Osteoblast (primary cell): ENCODE measurements around the gene MRPL50. TPM values are rescaled to one million over a fixed set of nuclear protein-coding genes. Genes with fewer than 3 reads are reported as not detected.

Experiments used
- DNase-seq: peaks from one replicate; pipeline ENCODE4 v3.0.0; 2011; ENCODE audit warnings: low spot score, mixed read lengths; ENCODE audit not compliant: insufficient read length; ENCODE audit errors: missing footprints
- H2AFZ ChIP-seq: 2 replicates; pipeline ENCODE4 v1.6.0; 2011; ENCODE audit warnings: mild to moderate bottlenecking, low read length
- H3K27ac ChIP-seq: 2 replicates; pipeline ENCODE4 v1.5.1; 2011; ENCODE audit warnings: mild to moderate bottlenecking, low read depth, low read length, moderate library complexity
- H3K27me3 ChIP-seq: 2 replicates; pipeline ENCODE4 v1.6.0; 2012; ENCODE audit warnings: mild to moderate bottlenecking, control low read depth, inconsistent platforms, low read length, moderate library complexity; ENCODE audit not compliant: insufficient read depth
- H3K36me3 ChIP-seq: 2 replicates; pipeline ENCODE4 v1.5.1; 2011; ENCODE audit warnings: mild to moderate bottlenecking, low read length, control low read depth, moderate library complexity; ENCODE audit not compliant: insufficient read depth
- H3K4me1 ChIP-seq: 2 replicates; pipeline ENCODE4 v1.5.1; 2011; ENCODE audit warnings: mild to moderate bottlenecking, low read length, control low read depth, moderate library complexity; ENCODE audit not compliant: insufficient read depth
- H3K4me2 ChIP-seq: 2 replicates; pipeline ENCODE4 v1.6.0; 2011; ENCODE audit warnings: mild to moderate bottlenecking, low read length; ENCODE audit not compliant: insufficient read depth
- H3K4me3 ChIP-seq: fragments of 200-600 bp; sonication (generic); 3 replicates; pipeline ENCODE4 v1.5.1; 2012; ENCODE audit warnings: mild to moderate bottlenecking, low read length, inconsistent platforms; ENCODE audit not compliant: insufficient read depth
- H3K79me2 ChIP-seq: 2 replicates; pipeline ENCODE4 v1.6.0; 2012; ENCODE audit warnings: mild to moderate bottlenecking, low read length, control low read depth, inconsistent platforms; ENCODE audit not compliant: insufficient read depth
- H3K9me3 ChIP-seq: 2 replicates; pipeline ENCODE4 v1.5.1; 2011; ENCODE audit warnings: low read depth, low read length, control low read depth
- H4K20me1 ChIP-seq: 2 replicates; pipeline ENCODE4 v1.6.0; 2012; ENCODE audit warnings: mild to moderate bottlenecking, low read length, control low read depth; ENCODE audit not compliant: insufficient read depth
- total RNA-seq: library from RNA; depleted of rRNA; stranded (reverse); fragments of >200 nt; gene quantifications from 2 replicates; pipeline ENCODE4 v1.2.3, GENCODE V29; 2012
- TF ChIP-seq, protein P1 (sequence below): IDR thresholded peaks from 2 replicates; pipeline ENCODE4 v1.5.1; 2011; ENCODE audit warnings: mild to moderate bottlenecking, low read depth, low read length, moderate library complexity; ENCODE audit errors: extremely low read depth

Gene MRPL50
- total RNA-seq, 1 donor = 12.3 TPM

DNA sequence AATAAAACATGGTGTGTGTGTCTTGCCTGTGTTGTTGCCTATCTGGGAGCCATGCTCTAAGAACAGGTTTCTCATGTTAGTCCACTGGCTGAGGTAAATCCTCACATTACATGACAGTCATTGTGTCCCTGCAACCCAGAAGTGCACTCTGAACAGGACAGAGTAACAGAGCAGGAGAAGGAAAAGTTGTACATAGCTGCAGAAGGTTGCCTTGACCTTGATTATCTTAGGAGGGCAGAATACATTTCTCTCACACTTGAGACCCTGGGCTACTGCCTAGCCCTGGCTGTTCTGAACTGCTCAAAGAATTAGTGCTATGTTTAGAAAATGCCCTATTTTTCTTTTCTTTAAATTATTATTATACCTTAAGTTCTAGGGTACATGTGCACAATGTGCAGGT lies 17.2 kb upstream of the MRPL50 start:
- no peak for DNase-seq

DNA sequence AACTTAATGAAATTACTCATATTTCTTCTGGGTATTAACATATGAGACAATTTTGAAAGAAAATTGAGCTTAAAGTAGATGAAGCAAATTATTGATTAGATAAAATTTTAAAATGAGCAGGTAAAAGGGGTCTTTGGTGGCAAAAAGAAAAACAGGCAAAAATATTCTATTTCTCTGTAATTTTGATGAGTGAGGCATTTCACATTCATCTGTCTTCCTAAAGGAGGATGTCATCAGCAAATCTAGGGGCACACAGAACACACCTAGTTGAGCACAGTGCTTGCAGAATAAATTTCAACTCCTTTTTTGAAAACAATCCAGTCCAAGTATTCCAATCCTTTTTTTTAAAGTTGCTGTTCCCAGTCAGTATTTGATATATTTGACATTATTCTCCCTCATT lies 16.4 kb upstream of the MRPL50 start:
- H3K79me2 ChIP-seq = no peaks in the 10 kb centered on the region
- no peaks in the 10 kb centered on the region for H3K27me3 ChIP-seq
- no peak overlapping the region for H3K27ac ChIP-seq
- H3K4me2 ChIP-seq = no peak overlapping the region
- H3K9me3 ChIP-seq = peaks cover 10% of the 10 kb centered on the region
- H3K36me3 ChIP-seq = no peaks in the 10 kb centered on the region
- no peaks in the 10 kb centered on the region for H4K20me1 ChIP-seq
- no peak overlapping the region for H2AFZ ChIP-seq
- H3K4me1 ChIP-seq = peaks cover 5% of the 10 kb centered on the region
- H3K4me3 ChIP-seq = no peak overlapping the region
- TF ChIP-seq, protein P1, sequence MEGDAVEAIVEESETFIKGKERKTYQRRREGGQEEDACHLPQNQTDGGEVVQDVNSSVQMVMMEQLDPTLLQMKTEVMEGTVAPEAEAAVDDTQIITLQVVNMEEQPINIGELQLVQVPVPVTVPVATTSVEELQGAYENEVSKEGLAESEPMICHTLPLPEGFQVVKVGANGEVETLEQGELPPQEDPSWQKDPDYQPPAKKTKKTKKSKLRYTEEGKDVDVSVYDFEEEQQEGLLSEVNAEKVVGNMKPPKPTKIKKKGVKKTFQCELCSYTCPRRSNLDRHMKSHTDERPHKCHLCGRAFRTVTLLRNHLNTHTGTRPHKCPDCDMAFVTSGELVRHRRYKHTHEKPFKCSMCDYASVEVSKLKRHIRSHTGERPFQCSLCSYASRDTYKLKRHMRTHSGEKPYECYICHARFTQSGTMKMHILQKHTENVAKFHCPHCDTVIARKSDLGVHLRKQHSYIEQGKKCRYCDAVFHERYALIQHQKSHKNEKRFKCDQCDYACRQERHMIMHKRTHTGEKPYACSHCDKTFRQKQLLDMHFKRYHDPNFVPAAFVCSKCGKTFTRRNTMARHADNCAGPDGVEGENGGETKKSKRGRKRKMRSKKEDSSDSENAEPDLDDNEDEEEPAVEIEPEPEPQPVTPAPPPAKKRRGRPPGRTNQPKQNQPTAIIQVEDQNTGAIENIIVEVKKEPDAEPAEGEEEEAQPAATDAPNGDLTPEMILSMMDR = no peak
- no peak for DNase-seq

More for the DNA sequence above, 17.2 kb upstream of the MRPL50 start:
- no peak overlapping the region for H3K4me3 ChIP-seq
- no peak overlapping the region for H3K27ac ChIP-seq
- no peak overlapping the region for H2AFZ ChIP-seq
- H3K9me3 ChIP-seq = peaks cover 5% of the 10 kb centered on the region
- no peaks in the 10 kb centered on the region for H3K27me3 ChIP-seq
- H3K4me2 ChIP-seq = no peak overlapping the region
- H3K36me3 ChIP-seq = no peaks in the 10 kb centered on the region
- H3K4me1 ChIP-seq = peaks cover 5% of the 10 kb centered on the region
- no peaks in the 10 kb centered on the region for H4K20me1 ChIP-seq
- H3K79me2 ChIP-seq = no peaks in the 10 kb centered on the region
- TF ChIP-seq, protein P1 = no peak

DNA sequence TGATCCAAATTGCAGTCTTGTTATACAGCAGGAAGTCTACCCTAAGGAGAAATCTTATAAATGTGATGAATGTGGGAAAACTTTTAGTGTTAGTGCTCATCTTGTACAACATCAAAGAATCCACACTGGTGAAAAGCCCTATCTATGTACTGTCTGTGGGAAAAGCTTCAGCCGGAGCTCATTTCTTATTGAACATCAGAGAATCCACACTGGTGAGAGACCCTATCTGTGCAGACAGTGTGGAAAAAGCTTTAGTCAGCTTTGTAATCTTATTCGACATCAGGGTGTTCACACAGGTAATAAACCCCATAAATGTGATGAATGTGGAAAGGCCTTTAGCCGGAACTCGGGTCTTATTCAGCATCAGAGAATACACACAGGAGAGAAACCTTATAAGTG lies 10.7 kb upstream of the MRPL50 start:
- TF ChIP-seq, protein P1 = no peak
- H3K79me2 ChIP-seq = no peaks in the 10 kb centered on the region
- H3K4me2 ChIP-seq = no peak overlapping the region
- no peak overlapping the region for H3K4me3 ChIP-seq
- H2AFZ ChIP-seq = no peak overlapping the region
- no peaks in the 10 kb centered on the region for H4K20me1 ChIP-seq
- peaks cover 52% of the 10 kb centered on the region for H3K36me3 ChIP-seq
- H3K9me3 ChIP-seq = peaks cover 44% of the 10 kb centered on the region
- no peak overlapping the region for H3K27ac ChIP-seq
- H3K27me3 ChIP-seq = no peaks in the 10 kb centered on the region
- H3K4me1 ChIP-seq = no peaks in the 10 kb centered on the region
- DNase-seq = no peak

DNA sequence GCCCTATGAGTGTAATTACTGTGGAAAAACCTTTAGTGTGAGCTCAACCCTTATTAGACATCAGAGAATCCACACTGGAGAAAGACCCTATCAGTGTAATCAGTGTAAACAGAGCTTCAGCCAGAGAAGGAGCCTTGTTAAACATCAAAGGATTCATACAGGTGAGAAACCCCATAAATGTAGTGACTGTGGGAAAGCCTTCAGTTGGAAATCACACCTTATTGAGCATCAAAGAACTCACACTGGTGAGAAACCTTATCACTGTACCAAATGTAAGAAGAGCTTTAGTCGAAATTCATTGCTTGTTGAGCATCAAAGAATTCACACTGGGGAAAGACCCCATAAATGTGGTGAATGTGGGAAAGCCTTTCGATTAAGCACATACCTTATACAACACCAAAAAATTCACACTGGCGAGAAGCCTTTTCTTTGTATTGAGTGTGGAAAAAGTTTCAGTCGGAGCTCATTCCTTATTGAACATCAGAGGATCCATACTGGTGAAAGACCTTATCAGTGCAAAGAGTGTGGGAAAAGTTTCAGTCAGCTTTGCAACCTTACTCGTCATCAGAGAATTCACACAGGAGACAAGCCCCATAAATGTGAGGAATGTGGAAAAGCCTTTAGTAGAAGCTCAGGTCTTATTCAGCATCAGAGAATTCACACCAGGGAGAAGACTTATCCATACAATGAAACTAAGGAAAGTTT lies 10.1 kb upstream of the MRPL50 start:
- Histone ChIP-seq H3K27me3 (no peaks in the 10 kb centered on the region), H3K36me3 (peaks cover 58% of the 10 kb centered on the region), H4K20me1 (no peaks in the 10 kb centered on the region), H2AFZ (no peak overlapping the region), H3K4me2 (no peak overlapping the region), H3K4me3 (no peak overlapping the region), H3K79me2 (no peaks in the 10 kb centered on the region), H3K9me3 (peaks cover 44% of the 10 kb centered on the region), H3K27ac (no peak overlapping the region), H3K4me1 (no peaks in the 10 kb centered on the region)
- TF ChIP-seq, protein P1 = no peak
- peak; percentile 26 for DNase-seq
